Esophagus muscularis mucosa (tissue), 4 donors: Measurements from ENCODE around the gene GMDS. TPM values are rescaled to one million over a fixed set of nuclear protein-coding genes. Genes with fewer than 3 reads are reported as not detected.

Experiments used
- DNase-seq: peaks from one replicate; pipeline ENCODE4 v3.0.0-alpha.2; 2017; ENCODE audit errors: extremely low spot score
- H3K27ac ChIP-seq, 4 donors: fragments of 200-600 bp; sonication (generic); replicated peaks in 1 of 4; 1 replicate in 3 of 4; 2 replicates in 1 of 4; pipeline ENCODE4 v1.5.1; 2016 to 2019; ENCODE audit warnings: mild to moderate bottlenecking in 1 of 4
- H3K27me3 ChIP-seq, 4 donors: fragments of 200-600 bp; sonication (generic); one replicate each; pipeline versions ENCODE4 v1.5.1 to v1.6.0; 2016 to 2019
- H3K36me3 ChIP-seq, 4 donors: fragments of 200-600 bp; sonication (generic); one replicate each; pipeline ENCODE4 v1.5.1; 2016 to 2019
- H3K4me1 ChIP-seq, 4 donors: fragments of 200-600 bp; sonication (generic); one replicate each; pipeline ENCODE4 v1.5.1; 2016 to 2019
- H3K4me3 ChIP-seq, 4 donors: fragments of 200-600 bp; sonication (generic); 1 replicate in 2 of 4; 2 replicates in 2 of 4; pipeline ENCODE4 v1.5.1; 2016 to 2019; ENCODE audit warnings: mild to moderate bottlenecking in 4 of 4, moderate library complexity in 1 of 4
- H3K9me3 ChIP-seq, 4 donors: fragments of 200-600 bp; sonication (generic); 1 replicate in 3 of 4; 2 replicates in 1 of 4; pipeline ENCODE4 v1.5.1; 2016 to 2019
- CTCF ChIP-seq, 3 experiments: fragments of 200-600 bp in 2 of 3; fragments of 450-650 bp in 1 of 3; sonication (generic) in 2 of 3; IDR thresholded peaks; one replicate each; pipeline ENCODE4 v1.5.1; 2017 to 2019; ENCODE audit warnings: antibody characterized with exemption in 3 of 3, mild to moderate bottlenecking in 2 of 3, moderate library complexity in 1 of 3
- EP300 ChIP-seq: sonication (generic); formaldehyde crosslinking; IDR thresholded peaks from one replicate; pipeline ENCODE4 v1.6.1; 2017; ENCODE audit warnings: antibody characterized with exemption
- POLR2A ChIP-seq: fragments of 450-650 bp; IDR thresholded peaks from one replicate; pipeline ENCODE4 v1.6.1; 2017; ENCODE audit warnings: antibody characterized with exemption, moderate library complexity, mild to moderate bottlenecking, low read depth
- POLR2AphosphoS5 ChIP-seq, 2 donors: sonication (generic); formaldehyde crosslinking; IDR thresholded peaks; one replicate each; pipeline ENCODE4 v1.6.1; 2017; ENCODE audit warnings: antibody characterized with exemption in 2 of 2
- WGBS: methylation state at CpG from one replicate; pipeline ENCODE4 v1.1.5; 2018; 5-methylcytosine and 5-hydroxymethylcytosine counted together
- intact Hi-C: fragments of 100-400 bp; cut with DNase I; formaldehyde crosslinking; loops from one replicate; pipeline ENCODE4 v1.15.1; 2023
- total RNA-seq, 4 donors: library from RNA; depleted of rRNA; stranded (reverse); fragments of >200 nt; gene quantifications; one replicate each; pipeline versions ENCODE4 v1.1.0 to v1.2.1, GENCODE V29; 2016

The GMDS gene
- total RNA-seq, 4 donors from 2014 or later = 3.6 to 14.1 (median 6.0) TPM

GRCh38 chr6:1610497-1611321 is 634.7 kb downstream of the GMDS start:
- intact Hi-C loops = no loop called here
- TF ChIP-seq POLR2AphosphoS5 (IDR thresholded peaks at IDR 0.05) (no peak), POLR2A (no peak), CTCF (IDR thresholded peaks at IDR 0.05) (no peak)
- H3K36me3 ChIP-seq = no peaks in the 10 kb centered on the region
- H3K27me3 ChIP-seq = peaks cover 0 to 81% (median 33%) of the 10 kb centered on the region in 4 donors
- no peak for DNase-seq
- no peaks in the 10 kb centered on the region for H3K9me3 ChIP-seq
- peak overlapping the region; percentile 90 to 98 (median 96) for H3K27ac ChIP-seq
- WGBS = 1% methylated on average over 32 of the region's 101 CpGs
- H3K4me1 ChIP-seq = peaks cover 9 to 74% (median 63%) of the 10 kb centered on the region in 4 donors
- peak overlapping the region; percentile 67 to 88 (median 76) for H3K4me3 ChIP-seq

- peaks cover 15 to 74% (median 65%) of the 10 kb centered on the region in 4 donors for H3K4me1 ChIP-seq
- under 1% methylated on average over 39 of the region's 115 CpGs for WGBS
These were observed 635.5 kb downstream of the GMDS start, which contains the start of gene FOXC1 for GRCh38 chr6:1609648-1610496. Gene FOXC1 (plus strand): TSS chr6:1609915. CDS start chr6:1610446, 531 bp downstream.

GRCh38 chr6:1609041-1609647 is 636.3 kb downstream of the GMDS start:
- Histone ChIP-seq H3K27me3 (peaks cover 11 to 84% (median 43%) of the 10 kb centered on the region in 4 donors), H3K4me3 (peak overlapping the region; percentile 67 to 88 (median 76)), H3K36me3 (no peaks in the 10 kb centered on the region), H3K9me3 (no peaks in the 10 kb centered on the region), H3K4me1 (peaks cover 23 to 74% (median 65%) of the 10 kb centered on the region in 4 donors), H3K27ac (peak overlapping the region; percentile 90 to 98 (median 96))
- no peak for DNase-seq
- WGBS = 0% methylated on average over 31 of the region's 58 CpGs
- intact Hi-C loops = loop anchor here (5.0 kb wide), 1 partner anchor 1083 kb away; no protein-coding TSS in a partner anchor
- TF ChIP-seq EP300 (no peak), POLR2AphosphoS5 (IDR thresholded peaks at IDR 0.05) (no peak), POLR2A (no peak), CTCF (IDR thresholded peaks at IDR 0.05) (no peak)

More at GRCh38 chr6:1609648-1610496, 635.5 kb downstream of the GMDS start, which contains the start of gene FOXC1:
- no peaks in the 10 kb centered on the region for H3K36me3 ChIP-seq
- DNase-seq = peak; percentile 97
- TF ChIP-seq POLR2AphosphoS5 (IDR thresholded peaks at IDR 0.05) = peak; percentile 88 to 90
- no peak for TF ChIP-seq CTCF (IDR thresholded peaks at IDR 0.05)
- no peak for TF ChIP-seq EP300
- no peak for TF ChIP-seq POLR2A
- H3K9me3 ChIP-seq = no peaks in the 10 kb centered on the region
- peaks cover 4 to 84% (median 42%) of the 10 kb centered on the region in 4 donors for H3K27me3 ChIP-seq
- intact Hi-C loops = loop anchor here (5.0 kb wide), 1 partner anchor 1082 kb away; no protein-coding TSS in a partner anchor
- H3K27ac ChIP-seq = peak within 1 kb of the TSS; percentile 90 to 98 (median 96)
- H3K4me3 ChIP-seq = peak within 1 kb of the TSS; percentile 67 to 88 (median 76)

GRCh38 chr6:1608222-1609040 is 637.0 kb downstream of the GMDS start:
- peak overlapping the region; percentile 67 to 88 (median 76) for H3K4me3 ChIP-seq
- WGBS = 35% methylated on average over 44 of the region's 59 CpGs
- H3K27ac ChIP-seq = peak overlapping the region; percentile 90 to 98 (median 96)

More at GRCh38 chr6:1608222-1609040, 637.0 kb downstream of the GMDS start:
- Histone ChIP-seq H3K36me3 (no peaks in the 10 kb centered on the region), H3K4me1 (peaks cover 24 to 71% (median 61%) of the 10 kb centered on the region in 4 donors), H3K9me3 (no peaks in the 10 kb centered on the region), H3K27me3 (peaks cover 11 to 84% (median 42%) of the 10 kb centered on the region in 4 donors)
- no peak for TF ChIP-seq POLR2A
- peak; percentile 4 to 7 for TF ChIP-seq POLR2AphosphoS5 (IDR thresholded peaks at IDR 0.05)
- TF ChIP-seq CTCF (IDR thresholded peaks at IDR 0.05) = no peak
- TF ChIP-seq EP300 = no peak
- intact Hi-C loops = loop anchor here (5.0 kb wide), 1 partner anchor 1084 kb away; no protein-coding TSS in a partner anchor
- DNase-seq = no peak
